Measurements from ENCODE around the gene TGDS. TPM values are rescaled to one million over a fixed set of nuclear protein-coding genes. Genes with fewer than 3 reads are reported as not detected.
A peak's percentile ranks its signal among the peaks of the same experiment; 100 is the strongest.

TGDS gene
- total RNA-seq, 1 donor from 2014 or later: 8.4 TPM

- no peak overlapping the region for H3K4me3 Mint-ChIP-seq (ENCODE audit: unreplicated experiment)
- no peaks in the 10 kb centered on the region for H3K27me3 Mint-ChIP-seq (ENCODE audit: low read depth)
- H3K27ac Mint-ChIP-seq (ENCODE audit: unreplicated experiment): no peak overlapping the region
- H3K9me3 Mint-ChIP-seq (ENCODE audit: low read depth): no peaks in the 10 kb centered on the region
- peaks cover 8% of the 10 kb centered on the region for H3K4me1 Mint-ChIP-seq (ENCODE audit: low read depth)
- H3K36me3 Mint-ChIP-seq (ENCODE audit: low read depth): no peaks in the 10 kb centered on the region
- no peak for DNase-seq (ENCODE audit: low spot score)
- TF ChIP-seq CTCF (IDR thresholded peaks at IDR 0.05): no peak
Observed at GRCh38 chr13:94553766-94554165, 42.2 kb downstream of the TGDS start.

GRCh38 chr13:94552095-94552494 lies 43.9 kb downstream of the TGDS start:
- H3K4me3 Mint-ChIP-seq (ENCODE audit: unreplicated experiment): no peak overlapping the region
- H3K36me3 Mint-ChIP-seq (ENCODE audit: low read depth): no peaks in the 10 kb centered on the region
- no peak overlapping the region for H3K27ac Mint-ChIP-seq (ENCODE audit: unreplicated experiment)
- DNase-seq (ENCODE audit: low spot score): no peak
- TF ChIP-seq CTCF (IDR thresholded peaks at IDR 0.05): no peak
- H3K27me3 Mint-ChIP-seq (ENCODE audit: low read depth): no peaks in the 10 kb centered on the region
- peaks cover 16% of the 10 kb centered on the region for H3K4me1 Mint-ChIP-seq (ENCODE audit: low read depth)
- no peaks in the 10 kb centered on the region for H3K9me3 Mint-ChIP-seq (ENCODE audit: low read depth)

- no peaks in the 10 kb centered on the region for H3K27me3 Mint-ChIP-seq (ENCODE audit: low read depth)
- H3K27ac Mint-ChIP-seq (ENCODE audit: unreplicated experiment): peak overlapping the region; percentile 94
- peaks cover 16% of the 10 kb centered on the region for H3K4me1 Mint-ChIP-seq (ENCODE audit: low read depth)
- H3K36me3 Mint-ChIP-seq (ENCODE audit: low read depth): no peaks in the 10 kb centered on the region
- no peaks in the 10 kb centered on the region for H3K9me3 Mint-ChIP-seq (ENCODE audit: low read depth)
- peak overlapping the region; percentile 85 for H3K4me3 Mint-ChIP-seq (ENCODE audit: unreplicated experiment)
- no peak for TF ChIP-seq CTCF (IDR thresholded peaks at IDR 0.05)
- DNase-seq (ENCODE audit: low spot score): no peak
Observed at GRCh38 chr13:94550062-94550738, 45.8 kb downstream of the TGDS start.

- peaks cover 16% of the 10 kb centered on the region for H3K4me1 Mint-ChIP-seq (ENCODE audit: low read depth)
- peak; percentile 14 for TF ChIP-seq CTCF (IDR thresholded peaks at IDR 0.05)
- H3K9me3 Mint-ChIP-seq (ENCODE audit: low read depth): no peaks in the 10 kb centered on the region
- H3K4me3 Mint-ChIP-seq (ENCODE audit: unreplicated experiment): peak overlapping the region; percentile 85
- no peaks in the 10 kb centered on the region for H3K36me3 Mint-ChIP-seq (ENCODE audit: low read depth)
- peak overlapping the region; percentile 94 for H3K27ac Mint-ChIP-seq (ENCODE audit: unreplicated experiment)
- H3K27me3 Mint-ChIP-seq (ENCODE audit: low read depth): no peaks in the 10 kb centered on the region
- peak; percentile 97 for DNase-seq (ENCODE audit: low spot score)
Observed at GRCh38 chr13:94549232-94550061, 46.5 kb downstream of the TGDS start.

GRCh38 chr13:94548821-94549231 lies 47.1 kb downstream of the TGDS start:
- peaks cover 21% of the 10 kb centered on the region for H3K4me1 Mint-ChIP-seq (ENCODE audit: low read depth)
- peak overlapping the region; percentile 85 for H3K4me3 Mint-ChIP-seq (ENCODE audit: unreplicated experiment)
- H3K9me3 Mint-ChIP-seq (ENCODE audit: low read depth): no peaks in the 10 kb centered on the region
- no peaks in the 10 kb centered on the region for H3K36me3 Mint-ChIP-seq (ENCODE audit: low read depth)
- TF ChIP-seq CTCF (IDR thresholded peaks at IDR 0.05): peak; percentile 58
- no peak for DNase-seq (ENCODE audit: low spot score)
- H3K27ac Mint-ChIP-seq (ENCODE audit: unreplicated experiment): peak overlapping the region; percentile 94
- H3K27me3 Mint-ChIP-seq (ENCODE audit: low read depth): no peaks in the 10 kb centered on the region
